Transverse colon (tissue), 4 donors: ENCODE measurements around the gene GGA1.

Experiments
- EP300 ChIP-seq: sonication (generic); formaldehyde crosslinking; IDR thresholded peaks from one replicate; pipeline ENCODE4 v1.6.1; 2017; ENCODE audit warnings: antibody characterized with exemption, low read depth
- POLR2A ChIP-seq: fragments of 450-650 bp; IDR thresholded peaks from one replicate; pipeline ENCODE4 v1.6.1; 2016; ENCODE audit warnings: antibody characterized with exemption, mild to moderate bottlenecking, moderate library complexity
- POLR2AphosphoS5 ChIP-seq, 3 donors: sonication (generic); formaldehyde crosslinking; IDR thresholded peaks; one replicate each; pipeline ENCODE4 v1.6.1; 2016; ENCODE audit warnings: antibody characterized with exemption in 3 of 3
- TF ChIP-seq, protein P1 (sequence below), 5 experiments: fragments of 200-600 bp in 3 of 5; fragments of 450-650 bp in 2 of 5; sonication (generic) in 3 of 5; IDR thresholded peaks; 1 replicate in 2 of 5; 2 replicates in 3 of 5; pipeline ENCODE4 v1.5.1; 2016 to 2017; ENCODE audit warnings: antibody characterized with exemption in 5 of 5, inconsistent platforms in 3 of 5, mild to moderate bottlenecking in 2 of 5, moderate library complexity in 1 of 5

DNA sequence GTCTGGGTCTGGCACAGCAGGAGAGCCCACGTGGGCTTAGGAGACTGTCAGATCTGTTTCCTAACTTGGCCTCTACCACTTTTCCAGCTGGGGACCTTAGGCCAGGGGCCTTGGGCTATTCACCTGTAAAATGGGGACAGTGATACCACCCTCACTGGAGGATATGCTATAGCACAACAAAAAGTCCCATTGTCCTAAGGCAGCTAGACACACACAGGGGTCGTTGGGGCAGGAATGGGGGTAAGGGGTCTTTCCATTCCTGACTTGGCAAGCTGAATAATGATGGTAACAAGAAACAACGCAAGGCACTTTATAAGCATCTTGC is 28.3 kb downstream of the GGA1 start:
- TF ChIP-seq, protein P1, sequence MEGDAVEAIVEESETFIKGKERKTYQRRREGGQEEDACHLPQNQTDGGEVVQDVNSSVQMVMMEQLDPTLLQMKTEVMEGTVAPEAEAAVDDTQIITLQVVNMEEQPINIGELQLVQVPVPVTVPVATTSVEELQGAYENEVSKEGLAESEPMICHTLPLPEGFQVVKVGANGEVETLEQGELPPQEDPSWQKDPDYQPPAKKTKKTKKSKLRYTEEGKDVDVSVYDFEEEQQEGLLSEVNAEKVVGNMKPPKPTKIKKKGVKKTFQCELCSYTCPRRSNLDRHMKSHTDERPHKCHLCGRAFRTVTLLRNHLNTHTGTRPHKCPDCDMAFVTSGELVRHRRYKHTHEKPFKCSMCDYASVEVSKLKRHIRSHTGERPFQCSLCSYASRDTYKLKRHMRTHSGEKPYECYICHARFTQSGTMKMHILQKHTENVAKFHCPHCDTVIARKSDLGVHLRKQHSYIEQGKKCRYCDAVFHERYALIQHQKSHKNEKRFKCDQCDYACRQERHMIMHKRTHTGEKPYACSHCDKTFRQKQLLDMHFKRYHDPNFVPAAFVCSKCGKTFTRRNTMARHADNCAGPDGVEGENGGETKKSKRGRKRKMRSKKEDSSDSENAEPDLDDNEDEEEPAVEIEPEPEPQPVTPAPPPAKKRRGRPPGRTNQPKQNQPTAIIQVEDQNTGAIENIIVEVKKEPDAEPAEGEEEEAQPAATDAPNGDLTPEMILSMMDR (IDR thresholded peaks at IDR 0.05): no peak
- no peak for TF ChIP-seq POLR2AphosphoS5 (IDR thresholded peaks at IDR 0.05)
- TF ChIP-seq EP300: no peak
- TF ChIP-seq POLR2A: no peak
